Epithelial cell of esophagus (primary cell): Measurements from ENCODE around the gene AKAP13.

Experiments
- DNase-seq: peaks from one replicate; pipeline ENCODE4 v3.0.0; 2010; ENCODE audit warnings: low read depth
- H3K4me3 ChIP-seq: 2 replicates; pipeline ENCODE4 v1.5.1; 2011; ENCODE audit warnings: mild to moderate bottlenecking, low read length, control low read depth
- CTCF ChIP-seq: IDR thresholded peaks from 2 replicates; pipeline ENCODE4 v1.5.1; 2011; ENCODE audit warnings: low read depth, mild to moderate bottlenecking, low read length, control low read depth, inconsistent platforms; ENCODE audit not compliant: insufficient read depth; ENCODE audit errors: missing control alignments

The AKAP13 gene

GRCh38 chr15:85710340-85710842, 330.0 kb downstream of the AKAP13 start:
- H3K4me3 ChIP-seq, result no peak overlapping the region
- DNase-seq, result no peak
- TF ChIP-seq CTCF, result no peak

- no peak for DNase-seq
- H3K4me3 ChIP-seq, result no peak overlapping the region
- no peak for TF ChIP-seq CTCF
Observed at GRCh38 chr15:85711580-85712192, 331.3 kb downstream of the AKAP13 start.

GRCh38 chr15:85716261-85716660, 335.9 kb downstream of the AKAP13 start:
- DNase-seq, result no peak

GRCh38 chr15:85717212-85717611, 336.8 kb downstream of the AKAP13 start:
- no peak for TF ChIP-seq CTCF
- no peak overlapping the region for H3K4me3 ChIP-seq
- DNase-seq, result no peak

More at GRCh38 chr15:85716261-85716660, 335.9 kb downstream of the AKAP13 start:
- TF ChIP-seq CTCF, result no peak
- H3K4me3 ChIP-seq, result no peak overlapping the region

GRCh38 chr15:85718271-85718971, 338.0 kb downstream of the AKAP13 start:
- no peak overlapping the region for H3K4me3 ChIP-seq

GRCh38 chr15:85718981-85719380, 338.6 kb downstream of the AKAP13 start:
- no peak for TF ChIP-seq CTCF
- no peak for DNase-seq
- no peak overlapping the region for H3K4me3 ChIP-seq

More at GRCh38 chr15:85718271-85718971, 338.0 kb downstream of the AKAP13 start:
- DNase-seq, result no peak
- TF ChIP-seq CTCF, result no peak
